NCI-H1105 treated with DMSO at 0.1 percent for 48 hours (cell line): ENCODE data around the gene VSTM2L.
"Not testable (repeated sequence)": the region's sequence is repeated elsewhere in the genome, so short reads cannot be mapped to it uniquely, and the experiment has no call there.

Experiments
- DNase-seq: peaks from one replicate; lab custom pipeline; 2025; lab: John Stamatoyannopoulos, UW

The VSTM2L gene

DNA sequence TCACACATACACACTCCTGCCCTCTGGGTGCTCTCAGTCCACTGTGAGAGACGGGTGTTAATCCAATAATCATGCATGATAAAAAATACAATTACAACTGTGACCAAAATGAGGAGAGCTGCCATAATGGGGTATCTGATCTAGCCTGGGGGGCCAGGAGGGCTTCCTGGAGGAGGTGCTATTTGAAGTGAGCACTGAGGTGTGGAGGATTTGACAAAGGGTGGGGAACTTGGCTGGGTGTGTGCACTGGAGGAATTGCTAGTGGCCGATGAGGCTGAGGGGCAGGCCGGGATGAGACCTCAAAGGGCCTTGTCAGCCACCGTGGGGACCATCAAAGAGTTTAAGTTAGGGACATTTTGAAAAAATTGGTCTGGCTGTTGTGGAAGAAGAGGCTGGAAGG, 34.8 kb downstream of the VSTM2L start:
- no peak for DNase-seq

DNA sequence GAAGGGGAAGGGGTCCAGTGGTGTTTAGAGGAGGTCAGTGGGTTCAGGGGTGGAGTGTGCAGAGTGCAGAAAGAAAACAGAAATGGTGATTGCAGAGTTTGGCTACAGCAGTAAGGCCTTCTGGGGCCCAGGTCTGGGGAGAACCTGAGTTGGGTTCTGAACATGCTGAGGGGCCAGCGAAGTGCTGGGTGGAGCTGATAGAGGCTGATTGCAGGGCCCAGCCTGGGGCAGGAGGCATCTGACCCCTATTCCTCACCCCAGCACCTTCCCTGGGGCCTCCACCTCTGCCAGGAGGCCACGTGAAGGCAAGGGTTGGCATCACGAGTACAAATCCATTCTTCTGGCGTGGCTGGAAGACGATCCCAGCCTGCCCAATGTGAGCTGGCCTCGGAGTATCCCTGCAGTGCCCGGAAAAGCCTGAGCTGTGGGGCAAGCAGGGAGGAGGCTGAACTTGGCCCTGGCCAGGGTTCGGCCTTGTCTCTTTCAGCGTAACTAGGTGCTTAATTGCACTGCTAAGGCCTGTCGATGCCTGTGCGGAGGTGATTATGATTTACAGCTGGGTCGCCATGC, 35.3 kb downstream of the VSTM2L start:
- no peak for DNase-seq

DNA sequence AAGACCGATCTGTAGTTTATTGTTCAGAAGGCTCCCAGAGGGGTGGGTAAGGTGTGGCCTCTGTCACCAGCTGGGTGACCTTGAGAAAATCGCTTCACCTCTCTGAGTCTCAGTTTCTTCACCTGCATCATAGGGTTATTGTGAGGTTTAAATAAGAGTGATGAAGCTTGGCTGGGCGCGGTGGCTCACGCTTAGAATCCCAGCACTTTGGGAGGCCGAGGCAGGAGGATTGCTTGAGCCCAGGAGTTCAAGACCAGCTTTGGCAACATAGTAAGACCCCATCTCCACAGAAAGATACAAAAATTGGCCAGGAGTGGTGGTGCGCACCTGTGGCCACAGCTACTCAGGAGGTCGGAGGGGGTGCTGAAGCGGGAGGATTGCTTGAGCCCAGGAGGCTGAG, 36.0 kb downstream of the VSTM2L start:
- no peak for DNase-seq

DNA sequence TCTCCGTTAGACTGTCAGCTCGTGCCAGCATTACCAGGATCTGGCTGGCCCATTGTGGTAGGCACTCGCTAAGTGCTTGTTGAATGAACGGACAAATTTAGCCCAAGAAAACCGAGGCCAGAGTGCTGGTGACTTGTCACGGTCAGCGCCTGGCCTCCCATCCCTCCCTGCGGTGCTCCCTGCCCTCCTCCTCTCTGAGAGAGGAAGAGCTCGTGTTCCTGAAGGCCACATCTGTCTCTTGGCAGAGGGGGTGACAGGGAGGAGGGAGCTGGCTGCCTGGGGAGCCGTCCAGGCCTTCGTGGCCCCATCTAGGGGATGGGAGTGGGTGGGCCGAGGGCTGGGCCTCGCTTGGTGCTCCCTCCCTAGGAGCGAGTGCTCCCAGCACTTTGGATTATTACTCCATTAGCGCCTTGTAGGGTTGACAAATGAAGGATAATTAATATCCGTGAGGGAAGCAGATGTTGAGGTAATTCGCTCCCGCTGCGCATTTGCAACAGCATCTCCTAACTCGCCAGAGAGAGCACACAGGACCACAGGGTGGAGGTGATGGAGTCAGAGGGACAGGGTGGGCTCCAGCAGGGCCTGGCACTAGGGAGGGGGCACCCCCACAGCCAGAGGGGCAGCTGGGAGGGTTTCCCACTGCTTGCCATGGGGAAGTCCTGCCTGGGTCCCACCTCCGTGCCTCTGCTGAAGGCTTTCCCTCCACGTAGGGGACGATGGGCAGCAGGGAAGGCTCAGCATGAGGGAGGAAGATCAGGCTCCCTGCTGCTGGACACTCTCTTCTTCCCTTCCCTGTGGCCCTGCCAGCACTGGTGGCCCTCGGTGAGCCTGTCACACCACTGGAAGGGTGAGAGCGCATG, 37.0 kb downstream of the VSTM2L start:
- DNase-seq = no peak

DNA sequence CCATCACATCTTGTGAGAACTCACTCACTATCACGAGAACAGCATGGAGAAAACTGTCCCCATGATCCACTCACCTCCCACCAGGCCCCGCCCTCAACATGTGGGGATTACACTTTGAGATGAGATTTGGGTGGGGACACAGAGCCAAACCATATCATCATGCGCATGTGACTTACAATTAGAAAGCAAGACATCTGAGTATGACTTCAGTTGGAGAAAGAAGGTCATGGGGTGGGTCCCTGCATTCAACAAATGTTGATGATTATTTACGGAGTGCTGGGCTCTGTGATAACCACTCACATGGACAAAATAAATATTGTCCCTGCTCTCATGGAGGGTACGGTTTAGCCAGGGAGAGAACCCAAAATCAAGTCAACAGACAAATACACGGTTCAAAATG, 37.9 kb downstream of the VSTM2L start:
- no peak for DNase-seq

DNA sequence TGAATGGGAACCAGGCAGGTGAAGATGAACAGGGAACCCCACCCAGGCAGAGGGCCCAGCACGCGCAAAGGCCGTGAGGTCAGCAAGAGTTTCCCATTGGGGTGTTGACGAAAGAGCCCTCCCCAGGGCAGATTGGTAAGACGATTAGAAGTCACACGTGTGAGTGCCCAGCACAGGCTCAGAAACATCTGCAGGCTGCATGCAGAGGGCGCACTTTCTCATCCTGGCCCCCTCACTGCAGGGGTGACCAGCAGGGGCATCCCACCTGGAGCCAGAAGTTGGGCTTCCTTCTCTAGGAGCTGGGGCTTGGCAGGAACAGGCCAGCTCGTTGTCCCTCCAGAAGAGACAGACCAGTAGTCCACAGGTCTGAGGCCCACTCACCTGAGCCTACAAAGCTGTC, 38.4 kb downstream of the VSTM2L start:
- no peak for DNase-seq

DNA sequence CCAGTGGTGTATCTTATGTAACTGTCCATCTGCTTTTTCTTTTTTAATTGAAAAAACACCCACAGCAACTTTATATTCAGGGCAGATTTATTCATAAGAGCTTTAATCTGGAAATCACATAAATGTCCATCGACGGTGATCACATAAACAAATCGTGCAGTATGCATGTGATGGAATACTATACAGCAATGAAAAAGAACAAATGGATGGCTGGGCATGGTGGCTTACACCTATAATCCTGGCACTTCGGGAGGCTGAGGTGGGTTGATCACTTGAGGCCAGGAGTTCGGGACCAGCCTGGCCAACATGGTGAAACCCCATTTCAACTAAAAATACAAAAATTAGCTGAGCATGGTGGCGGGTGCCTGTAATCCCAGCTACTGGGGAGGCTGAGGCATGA, 39.1 kb downstream of the VSTM2L start:
- no peak for DNase-seq

DNA sequence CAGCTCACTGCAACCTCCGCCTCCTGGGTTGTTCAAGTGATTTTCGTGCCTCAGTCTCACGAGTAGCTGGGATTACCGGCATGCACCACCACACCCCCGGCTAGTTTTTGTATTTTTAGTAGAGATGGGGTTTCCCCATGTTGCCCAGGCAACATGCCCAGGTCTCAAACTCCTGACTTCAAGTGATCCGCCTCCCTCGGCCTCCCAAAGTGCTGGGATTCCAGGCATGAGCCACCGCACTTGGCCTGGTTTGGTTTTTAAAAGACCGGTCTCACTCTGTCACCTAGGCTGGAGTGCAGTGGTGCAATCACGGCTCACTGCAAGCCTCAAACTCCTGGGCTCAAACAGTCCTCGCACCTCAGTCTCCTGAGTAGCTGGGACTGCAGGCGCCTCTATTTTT, 40.1 kb downstream of the VSTM2L start:
- no peak for DNase-seq

DNA sequence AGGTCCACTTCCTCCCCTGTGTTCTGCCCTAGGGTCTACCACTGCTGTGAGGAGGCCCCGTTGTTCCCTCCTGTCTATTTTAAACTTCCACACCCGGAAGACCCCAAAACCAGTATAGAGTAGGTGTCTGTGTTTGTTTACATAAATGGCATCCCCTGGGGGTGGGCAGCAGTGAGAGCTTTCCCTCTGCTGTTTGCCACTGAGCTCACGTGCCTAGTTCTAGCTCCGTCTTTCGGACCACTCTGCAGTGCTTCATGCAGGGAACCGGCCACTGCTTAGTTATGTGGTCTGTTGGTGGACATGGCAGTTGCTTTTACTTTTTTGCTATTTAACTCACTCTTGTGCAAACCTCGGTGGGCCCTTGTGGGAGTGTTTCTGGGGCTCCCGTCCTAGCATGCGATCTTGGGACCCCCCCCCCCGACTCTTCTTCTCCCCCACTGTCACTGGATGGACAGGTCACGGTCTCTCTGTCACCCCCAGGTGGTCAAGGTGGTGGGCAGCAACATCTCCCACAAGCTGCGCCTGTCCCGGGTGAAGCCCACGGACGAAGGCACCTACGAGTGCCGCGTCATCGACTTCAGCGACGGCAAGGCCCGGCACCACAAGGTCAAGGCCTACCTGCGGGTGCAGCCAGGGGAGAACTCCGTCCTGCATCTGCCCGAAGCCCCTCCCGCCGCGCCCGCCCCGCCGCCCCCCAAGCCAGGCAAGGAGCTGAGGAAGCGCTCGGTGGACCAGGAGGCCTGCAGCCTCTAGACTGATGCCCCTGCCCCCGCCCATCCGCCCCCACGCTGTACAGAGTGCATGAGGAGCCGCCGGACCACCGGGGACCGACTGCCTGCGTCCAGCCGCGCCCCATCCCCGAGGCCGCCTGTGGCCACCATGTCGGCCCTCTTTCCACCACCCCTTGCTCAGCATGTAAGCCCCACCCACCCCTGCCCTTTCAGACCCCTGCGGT, 40.9 kb downstream of the VSTM2L start:
- no peak for DNase-seq

DNA sequence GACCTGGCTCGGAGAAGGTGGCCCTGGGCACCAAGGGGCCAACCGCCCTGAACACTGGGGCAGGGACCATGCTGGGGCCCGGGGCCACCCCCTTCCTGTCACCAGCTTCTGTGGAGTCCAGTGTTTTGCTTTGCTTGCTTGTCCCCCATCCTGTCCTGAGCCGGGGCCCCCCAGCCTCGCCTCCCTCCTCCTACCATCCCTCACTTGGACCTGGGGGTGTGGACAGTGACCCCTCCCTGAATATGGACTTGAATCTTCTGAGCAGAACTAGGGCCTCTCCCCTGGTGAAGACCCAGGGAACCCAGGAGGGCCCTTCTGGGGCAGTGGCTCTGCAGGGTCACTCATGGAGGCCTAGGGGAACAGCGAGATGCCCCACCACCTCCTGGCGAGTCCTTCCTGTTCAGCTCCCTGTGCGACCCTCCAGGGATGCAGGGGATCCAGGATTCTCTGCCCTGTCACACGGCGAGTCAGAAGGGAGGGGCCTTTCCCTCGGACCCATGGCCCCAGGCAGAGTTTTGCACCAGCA, 41.6 kb downstream of the VSTM2L start:
- no peak for DNase-seq

DNA sequence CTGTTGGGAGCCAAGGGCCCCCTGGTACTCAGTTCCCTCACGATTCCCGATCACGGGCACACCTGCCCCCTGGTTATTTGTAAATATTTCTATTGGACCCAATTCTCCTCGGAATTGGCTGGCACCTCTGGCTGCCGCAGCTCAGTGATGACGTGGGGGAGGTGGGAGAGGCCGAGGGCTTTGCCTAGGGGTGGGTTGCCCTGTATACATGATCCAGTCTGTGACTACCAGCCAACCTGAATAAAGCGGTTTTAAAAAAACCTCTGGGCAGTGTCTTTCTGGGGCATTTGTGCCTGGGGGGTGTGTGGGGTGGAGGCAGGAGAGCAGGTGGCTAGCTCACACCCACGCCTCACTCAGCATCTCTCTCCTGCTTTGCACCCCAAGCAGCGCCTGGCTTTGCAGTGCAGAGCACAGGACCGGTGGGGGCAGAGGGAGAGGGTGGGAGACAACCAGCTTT, 42.2 kb downstream of the VSTM2L start:
- peak; percentile 55 for DNase-seq

DNA sequence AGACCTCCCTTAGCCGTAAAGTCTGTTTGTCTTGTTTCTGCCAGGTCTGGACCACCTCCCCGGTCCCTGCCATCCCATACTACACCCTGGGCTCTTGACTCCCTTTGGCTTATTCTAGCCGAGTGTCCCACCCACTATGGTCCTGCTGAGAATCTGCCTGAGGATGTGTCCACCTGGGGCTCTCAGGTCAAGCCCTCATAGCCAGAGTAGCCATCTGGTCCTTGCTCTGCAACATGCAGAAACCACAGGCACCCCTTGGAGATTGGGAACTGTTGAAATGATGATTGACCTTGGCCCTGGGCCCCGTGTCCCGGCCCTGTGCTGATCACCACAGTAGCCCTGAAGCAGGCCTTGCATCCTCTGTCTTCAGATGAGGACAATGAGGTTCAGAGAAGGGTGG, 44.0 kb downstream of the VSTM2L start:
- DNase-seq = no peak

DNA sequence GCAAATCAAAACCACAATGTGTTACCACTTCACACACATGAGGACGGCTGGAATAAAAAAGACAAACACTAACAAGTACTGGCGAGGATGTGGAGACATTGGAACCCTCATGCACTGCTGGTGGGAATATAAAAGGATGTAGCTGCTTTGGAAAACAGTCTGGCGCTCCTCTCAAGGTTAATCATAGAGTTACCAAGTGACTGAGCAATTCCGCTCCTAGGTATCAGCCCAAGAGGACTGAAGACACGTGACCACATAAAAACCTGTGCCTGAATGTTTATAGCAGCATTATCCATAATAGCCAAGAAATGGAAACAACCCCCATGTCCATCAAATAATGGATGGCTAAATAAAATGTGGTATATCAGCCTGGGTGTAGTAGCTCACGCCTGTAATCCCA, 45.0 kb downstream of the VSTM2L start:
- DNase-seq = no peak

DNA sequence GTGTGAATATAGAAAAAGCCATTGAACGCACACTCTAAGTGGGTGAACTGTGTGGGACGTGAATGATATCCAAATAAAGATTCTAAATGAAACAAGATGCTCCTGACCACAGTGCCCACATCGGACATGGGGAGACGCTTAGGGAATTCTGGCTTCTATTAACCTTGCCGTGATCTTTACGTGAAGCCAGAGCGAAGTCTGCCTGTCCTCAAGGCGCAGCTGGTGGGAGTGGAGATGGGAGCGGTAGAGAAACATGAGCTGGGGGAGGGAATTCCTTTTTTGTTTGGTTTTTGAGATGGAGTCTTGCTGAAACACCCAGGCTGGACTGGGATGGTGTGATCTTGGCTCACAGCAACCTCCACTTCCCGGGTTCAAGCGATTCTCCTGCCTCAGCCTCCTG, 46.0 kb downstream of the VSTM2L start:
- no peak for DNase-seq

DNA sequence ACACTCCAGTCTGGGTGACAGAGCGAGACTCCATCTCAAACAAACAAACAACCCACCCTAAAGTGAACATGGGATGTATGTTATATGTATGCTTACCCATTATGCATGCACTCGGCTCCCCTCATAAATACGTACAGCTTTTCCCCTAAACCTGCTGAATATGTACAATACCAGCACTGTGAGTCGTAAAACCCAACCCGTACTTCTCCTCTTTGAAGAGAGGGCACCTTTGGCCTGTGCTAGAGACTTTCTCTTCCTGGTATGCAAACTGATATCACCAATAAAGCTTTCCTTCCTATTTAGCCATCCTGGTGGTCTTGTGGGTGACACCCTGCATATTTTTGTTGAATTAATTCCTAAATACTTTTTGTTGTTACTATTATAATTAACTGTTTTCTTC, 51.3 kb downstream of the VSTM2L start:
- DNase-seq = no peak

DNA sequence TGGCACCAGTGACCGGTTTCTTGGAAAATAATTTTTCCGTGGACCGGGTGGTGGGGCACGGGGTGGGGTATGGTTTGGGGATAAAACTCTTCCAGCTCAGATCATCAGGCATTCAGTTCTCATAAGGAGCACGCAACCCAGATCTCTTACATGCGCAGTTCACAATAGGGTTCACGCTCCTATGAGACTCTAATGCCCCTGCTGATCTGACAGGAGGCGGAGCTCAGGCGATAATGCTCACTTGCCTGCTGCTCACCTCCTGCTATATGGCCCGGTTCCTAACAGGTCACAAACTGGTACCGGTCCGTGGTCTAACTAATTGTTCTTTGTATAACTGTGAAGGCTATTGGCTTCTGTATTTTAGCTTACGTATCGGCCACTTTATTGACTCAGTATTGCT, 51.7 kb downstream of the VSTM2L start:
- DNase-seq = no peak

DNA sequence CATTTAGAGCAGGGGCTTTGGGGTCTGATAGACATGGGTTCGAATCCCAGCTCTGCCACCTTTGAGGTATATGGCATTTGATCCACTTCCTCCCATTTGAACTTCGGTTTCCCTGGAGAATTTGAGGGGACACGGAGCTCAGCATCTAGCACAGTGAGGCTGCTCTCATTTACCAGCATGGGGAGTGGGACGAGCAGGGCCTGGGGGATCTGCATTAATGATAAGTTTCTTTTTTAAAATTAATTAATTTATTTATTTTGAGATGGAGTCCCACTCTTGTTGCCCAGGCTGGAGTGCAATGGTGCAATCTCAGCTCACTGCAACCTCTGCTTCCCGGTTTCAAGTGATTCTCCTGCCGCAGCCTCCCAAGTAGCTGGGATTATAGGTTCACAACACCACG, 52.6 kb downstream of the VSTM2L start:
- DNase-seq = no peak

DNA sequence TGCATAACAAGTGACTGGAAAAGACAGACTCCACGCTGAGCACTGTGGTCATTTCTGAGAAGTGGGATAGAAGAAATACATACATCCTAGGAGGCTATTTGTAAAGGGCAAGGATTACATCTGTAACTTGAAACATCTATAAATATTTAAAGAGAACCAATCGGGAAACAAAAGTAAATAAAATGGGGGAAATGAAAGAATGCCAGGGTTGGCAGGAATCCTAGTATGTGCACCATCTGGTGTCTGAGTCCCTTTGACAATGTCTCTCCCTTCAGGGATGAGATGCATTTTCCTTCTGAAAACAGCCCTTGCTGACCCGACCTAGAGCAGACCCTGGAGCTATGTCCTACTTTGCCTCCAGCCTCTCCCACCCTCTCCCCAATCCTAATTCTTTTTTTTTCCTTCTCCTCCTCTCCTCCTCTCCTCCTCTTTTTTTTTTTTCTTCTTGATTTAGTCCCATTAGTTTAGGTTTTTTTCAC, 53.2 kb downstream of the VSTM2L start:
- peak; percentile 40 for DNase-seq

DNA sequence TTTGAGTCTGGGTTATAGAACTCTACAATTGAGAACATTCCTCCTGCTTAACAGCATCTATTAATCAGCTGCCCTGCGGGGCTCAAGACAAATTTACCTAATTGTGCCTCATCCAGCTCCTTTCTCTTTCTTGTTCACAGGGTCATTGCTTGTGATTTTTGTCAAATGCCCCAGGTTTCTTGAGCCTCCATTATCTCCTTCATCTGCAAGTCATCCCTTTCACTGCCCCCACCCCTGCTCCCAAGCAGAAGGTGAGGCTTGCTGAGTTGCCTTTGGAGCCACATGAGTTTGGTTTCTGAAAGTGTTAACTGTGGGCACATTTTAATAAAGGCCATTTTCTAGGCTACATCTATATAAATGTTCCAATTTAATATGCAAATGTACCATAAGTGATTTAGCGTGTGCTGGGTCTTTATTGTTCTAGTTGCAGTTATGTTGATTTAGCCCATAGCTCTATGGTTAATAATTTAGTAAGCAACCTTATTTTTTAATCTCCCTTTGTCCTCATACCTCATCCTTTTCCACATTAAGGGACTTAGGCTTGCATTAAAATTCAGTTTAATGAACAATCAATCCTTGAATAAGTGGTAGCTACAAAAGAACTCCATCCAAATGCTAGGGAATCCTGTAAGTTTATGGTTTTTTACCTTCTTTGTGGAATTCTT, 56.1 kb downstream of the VSTM2L start:
- no peak for DNase-seq

DNA sequence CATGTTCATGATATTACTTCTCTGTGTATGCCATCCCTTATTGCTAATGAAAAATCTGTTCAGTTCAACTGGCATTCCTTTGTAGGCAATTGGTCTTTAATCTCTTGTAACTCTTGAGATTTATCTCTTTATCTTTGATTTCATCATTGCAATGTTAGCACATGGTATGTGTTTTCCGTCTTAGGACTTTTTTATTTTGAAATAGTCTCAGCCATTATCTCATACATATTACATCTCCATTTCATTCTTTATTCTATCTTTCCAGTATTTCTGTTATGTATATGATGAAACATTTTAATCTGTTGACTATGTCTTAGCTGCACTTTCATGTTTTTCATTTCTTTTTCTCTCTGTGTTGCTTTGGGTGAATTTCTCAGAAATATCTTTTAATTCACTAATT, 58.1 kb downstream of the VSTM2L start:
- DNase-seq = no peak

DNA sequence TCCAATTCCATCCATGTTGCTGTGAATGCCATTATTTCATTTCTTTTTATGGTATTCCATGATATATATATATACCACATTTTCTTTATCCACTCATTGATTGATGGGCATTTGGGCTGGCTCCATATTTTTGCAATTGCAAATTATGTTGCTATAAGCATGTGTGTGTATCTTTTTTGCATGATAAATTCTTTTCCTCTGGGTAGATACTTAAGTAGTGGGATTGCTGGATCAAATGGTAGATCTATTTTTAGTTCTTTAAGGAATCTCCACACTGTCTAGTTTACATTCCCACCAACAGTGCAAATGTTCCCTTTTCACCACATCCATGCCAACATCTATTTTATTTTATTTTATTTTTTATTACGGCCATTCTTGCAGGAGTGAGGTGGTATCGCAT, 60.6 kb downstream of the VSTM2L start:
- DNase-seq = not testable (repeated sequence)
